ENCODE results near the gene PTGIR. TPM values are rescaled to one million over a fixed set of nuclear protein-coding genes. Genes with fewer than 3 reads are reported as not detected.

PTGIR gene
- 12.3 TPM for polyA plus RNA-seq (2012; ENCODE audit: low read depth, missing spikeins)

DNA sequence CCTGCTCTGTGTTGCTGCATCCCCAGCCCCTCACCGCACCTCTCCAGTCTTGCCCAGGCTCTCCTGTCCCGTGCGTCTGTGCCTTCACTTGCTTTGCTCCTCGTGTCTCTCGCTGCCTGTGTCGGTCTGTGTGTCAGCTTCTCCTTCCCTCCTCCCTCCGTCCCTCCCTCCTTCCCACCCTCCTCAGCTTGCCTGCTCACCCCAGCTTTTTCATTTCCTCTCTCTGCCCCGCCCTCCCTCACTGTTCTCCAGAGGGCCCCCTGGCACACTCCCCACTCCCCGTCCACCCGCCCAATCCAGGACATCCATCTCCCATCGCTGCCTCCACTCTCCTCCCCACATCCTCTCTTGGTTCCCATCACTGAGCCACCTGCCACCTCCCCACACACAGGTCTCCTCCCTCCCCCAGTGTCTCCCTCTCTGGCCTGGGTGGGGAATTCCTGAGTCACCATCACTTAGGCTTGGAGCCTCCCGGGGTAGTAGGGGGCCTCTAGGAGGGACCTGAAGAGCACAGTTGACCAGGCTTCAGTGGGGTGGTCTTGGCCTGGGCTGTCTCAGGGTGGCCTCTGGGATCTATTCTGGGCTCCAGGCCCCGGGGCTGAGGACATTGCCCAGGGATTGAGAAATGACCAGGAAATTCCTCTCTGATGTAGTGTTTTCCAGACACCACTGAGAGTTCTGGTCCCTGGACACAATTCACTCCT, at the start of gene PTGIR:
Gene PTGIR, minus strand, starts transcription at position 132 of the 704 bp plus-strand sequence. CDS start 864 bp downstream, outside the sequence.
- DNase-seq (ENCODE audit: insufficient read length, low spot score) = no peak
- FAIRE-seq = peak; percentile 90
- TF ChIP-seq POU2F2 (IDR thresholded peaks at IDR 0.05; ENCODE audit: low read depth, low read length) (no peak), SPI1 (IDR thresholded peaks at IDR 0.05; ENCODE audit: low read depth, low read length) (0 out of 2 replicates have a peak, but pooled peaks have one; percentile 15)

DNA sequence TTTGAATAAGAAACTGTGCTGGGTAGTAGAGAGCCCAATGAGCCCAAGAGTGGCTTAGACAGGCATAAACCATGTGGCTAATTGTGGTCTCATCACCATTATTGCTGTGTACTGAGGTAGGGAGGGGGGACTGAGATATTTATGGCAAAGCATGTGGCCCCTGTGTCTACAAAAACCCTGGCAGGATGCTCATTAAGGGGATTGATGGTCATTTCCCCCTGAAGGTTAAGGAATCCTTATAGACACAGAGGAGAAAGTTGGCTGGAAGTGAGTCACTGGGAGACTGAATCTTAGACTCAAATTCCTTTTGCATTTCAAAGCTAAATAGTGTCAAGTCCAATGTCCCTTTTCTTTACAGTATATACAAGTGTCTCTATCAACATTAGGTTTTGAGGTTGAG, 45.9 kb upstream of the PTGIR start:
- FAIRE-seq (no peak), DNase-seq (ENCODE audit: insufficient read length, low spot score) (no peak)
- no peak for TF ChIP-seq SPI1 (IDR thresholded peaks at IDR 0.05; ENCODE audit: low read depth, low read length)
- no peak for TF ChIP-seq TAF1 (IDR thresholded peaks at IDR 0.05; ENCODE audit: low read depth, low read length)
- TF ChIP-seq PAX5 (IDR thresholded peaks at IDR 0.05; ENCODE audit: insufficient read depth, low read length, severe bottlenecking) = no peak
- no peak for TF ChIP-seq POLR2A (IDR thresholded peaks at IDR 0.05; ENCODE audit: low read depth, low read length)
- no peak for TF ChIP-seq POU2F2 (IDR thresholded peaks at IDR 0.05; ENCODE audit: low read depth, low read length)
- TF ChIP-seq POLR2AphosphoS5 (IDR thresholded peaks at IDR 0.05; ENCODE audit: low read depth, low read length) = no peak

GRCh38 chr19:46668662-46669061, 43.8 kb upstream of the PTGIR start:
- no peak for DNase-seq (ENCODE audit: insufficient read length, low spot score)
- TF ChIP-seq TAF1 (IDR thresholded peaks at IDR 0.05; ENCODE audit: low read depth, low read length) (no peak), POLR2AphosphoS5 (IDR thresholded peaks at IDR 0.05; ENCODE audit: low read depth, low read length) (no peak), POU2F2 (IDR thresholded peaks at IDR 0.05; ENCODE audit: low read depth, low read length) (no peak)
- FAIRE-seq = no peak

GRCh38 chr19:46665072-46665471, 40.2 kb upstream of the PTGIR start:
- TF ChIP-seq POU2F2 (IDR thresholded peaks at IDR 0.05; ENCODE audit: low read depth, low read length) = no peak
- no peak for TF ChIP-seq TAF1 (IDR thresholded peaks at IDR 0.05; ENCODE audit: low read depth, low read length)
- TF ChIP-seq POLR2AphosphoS5 (IDR thresholded peaks at IDR 0.05; ENCODE audit: low read depth, low read length) = no peak
- no peak for TF ChIP-seq POLR2A (IDR thresholded peaks at IDR 0.05; ENCODE audit: low read depth, low read length)
- no peak for FAIRE-seq
- DNase-seq (ENCODE audit: insufficient read length, low spot score) = no peak

DNA sequence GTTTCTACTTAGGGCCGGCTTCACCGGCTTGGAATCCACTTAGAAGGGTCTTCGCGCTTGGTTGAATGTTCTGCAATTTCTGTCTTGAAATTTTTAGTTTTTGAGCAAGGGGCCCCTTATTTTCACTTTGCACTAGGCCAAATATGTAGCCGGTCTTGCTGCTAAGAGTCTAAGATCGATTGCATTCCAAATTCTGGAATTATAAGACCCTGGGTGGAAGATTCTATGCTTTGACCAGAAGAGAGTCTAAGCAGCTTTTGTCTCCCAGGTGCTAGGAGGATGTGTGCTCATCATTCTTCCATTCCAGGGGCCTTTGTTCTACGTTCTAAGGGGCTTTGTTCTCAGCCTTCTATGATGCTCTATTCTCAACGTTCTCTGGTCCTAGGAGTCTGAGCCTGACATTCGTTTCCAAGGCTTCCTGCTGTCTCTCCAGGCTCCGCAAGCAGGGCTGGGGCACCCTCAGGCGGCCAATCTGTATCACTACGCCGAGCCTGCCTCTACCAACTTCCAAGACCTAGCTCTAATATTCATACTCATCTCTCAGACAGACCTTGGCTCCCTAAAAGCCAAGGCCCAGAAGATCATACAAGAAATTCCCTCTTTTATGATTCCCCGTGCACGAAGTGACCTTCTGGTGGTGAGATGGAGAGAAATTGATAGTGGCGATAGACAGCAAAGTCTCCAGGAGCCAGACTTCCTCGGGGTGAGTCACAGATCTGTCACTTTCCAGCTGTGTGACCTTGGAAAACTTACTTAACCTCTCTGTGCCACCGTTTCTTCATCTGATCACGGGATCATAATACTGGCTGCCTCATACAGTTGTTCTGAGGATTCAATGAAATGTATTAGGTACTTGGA, 37.1 kb upstream of the PTGIR start:
- TF ChIP-seq PAX5 (IDR thresholded peaks at IDR 0.05; ENCODE audit: insufficient read depth, low read length, severe bottlenecking) (no peak), POU2F2 (IDR thresholded peaks at IDR 0.05; ENCODE audit: low read depth, low read length) (no peak), SPI1 (IDR thresholded peaks at IDR 0.05; ENCODE audit: low read depth, low read length) (no peak), POLR2AphosphoS5 (IDR thresholded peaks at IDR 0.05; ENCODE audit: low read depth, low read length) (no peak), POLR2A (IDR thresholded peaks at IDR 0.05; ENCODE audit: low read depth, low read length) (no peak), TAF1 (IDR thresholded peaks at IDR 0.05; ENCODE audit: low read depth, low read length) (no peak)
- FAIRE-seq (peak; percentile 83), DNase-seq (ENCODE audit: insufficient read length, low spot score) (no peak)

DNA sequence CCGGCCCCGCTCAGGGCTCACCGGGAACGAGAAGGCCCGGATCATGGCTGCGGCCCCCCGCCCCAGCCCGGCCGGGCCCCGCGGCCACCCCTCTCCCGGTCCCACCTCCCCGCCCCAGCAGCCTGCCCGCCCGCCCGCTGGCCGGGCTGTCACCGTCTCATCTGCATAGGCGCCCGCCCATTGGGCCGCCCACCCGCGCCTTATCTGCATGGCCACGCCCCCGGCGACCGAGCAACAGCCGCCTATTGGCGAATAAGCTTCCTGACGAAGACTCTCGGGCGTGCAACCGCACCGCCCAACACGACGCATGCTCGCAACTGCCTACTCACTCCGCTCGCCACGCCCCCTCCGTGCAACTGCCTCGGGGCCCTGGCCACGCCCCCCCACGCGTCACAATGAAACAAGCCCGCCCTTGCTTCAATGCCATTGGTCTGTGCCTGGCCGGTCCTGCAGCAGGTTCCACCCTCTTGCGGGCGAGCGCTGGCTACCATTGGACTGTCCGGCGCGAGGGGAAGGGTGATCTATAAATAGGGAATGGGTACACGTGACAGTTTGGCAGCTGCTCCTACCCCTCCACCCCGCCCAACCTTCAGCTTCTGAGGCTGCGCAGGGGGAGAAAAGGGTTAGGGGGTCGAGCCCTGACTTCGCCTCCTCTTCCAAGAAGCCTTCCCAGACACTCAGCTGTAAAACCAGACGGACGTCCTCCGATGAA, 36.3 kb upstream of the PTGIR start, which contains the start of gene DACT3:
Gene DACT3, minus strand, starts transcription at position 163 of the 712 bp plus-strand sequence. Its CDS starts 118 bp downstream, at position 45.
- DNase-seq (ENCODE audit: insufficient read length, low spot score) = peak; percentile 95
- peak; percentile 100 for FAIRE-seq
- TF ChIP-seq SPI1 (IDR thresholded peaks at IDR 0.05; ENCODE audit: low read depth, low read length) = no peak
- no peak for TF ChIP-seq TAF1 (IDR thresholded peaks at IDR 0.05; ENCODE audit: low read depth, low read length)
- TF ChIP-seq POLR2A (IDR thresholded peaks at IDR 0.05; ENCODE audit: low read depth, low read length) = no peak
- no peak for TF ChIP-seq POU2F2 (IDR thresholded peaks at IDR 0.05; ENCODE audit: low read depth, low read length)
- TF ChIP-seq PAX5 (IDR thresholded peaks at IDR 0.05; ENCODE audit: insufficient read depth, low read length, severe bottlenecking) = no peak
- no peak for TF ChIP-seq POLR2AphosphoS5 (IDR thresholded peaks at IDR 0.05; ENCODE audit: low read depth, low read length)

DNA sequence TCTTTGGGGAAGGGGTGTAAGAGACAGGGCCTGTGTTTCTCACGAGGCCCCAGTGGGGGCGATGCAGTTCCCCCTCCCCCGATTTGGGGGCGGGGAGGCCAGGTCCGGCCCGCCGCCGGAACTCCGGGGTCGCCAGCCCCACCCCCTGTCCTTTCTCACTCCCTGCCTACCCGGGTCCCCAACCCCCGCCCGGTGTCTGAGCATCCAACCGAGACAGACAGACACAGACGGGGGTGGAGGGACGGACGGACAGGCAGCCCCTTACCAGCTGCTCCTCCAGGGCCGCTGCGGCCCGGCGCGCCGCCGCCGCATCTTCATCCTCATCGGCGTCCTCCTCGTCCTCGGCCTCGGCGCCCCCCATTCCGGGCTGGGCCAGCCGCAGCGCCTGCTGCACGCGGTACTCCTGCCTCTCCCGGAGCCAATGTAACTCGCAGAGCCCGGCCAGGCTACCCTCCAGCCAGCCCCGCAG, 35.7 kb upstream of the PTGIR start:
- DNase-seq (ENCODE audit: insufficient read length, low spot score) (no peak), FAIRE-seq (peak; percentile 28)
- no peak for TF ChIP-seq TAF1 (IDR thresholded peaks at IDR 0.05; ENCODE audit: low read depth, low read length)
- TF ChIP-seq SPI1 (IDR thresholded peaks at IDR 0.05; ENCODE audit: low read depth, low read length) = no peak
- no peak for TF ChIP-seq POLR2AphosphoS5 (IDR thresholded peaks at IDR 0.05; ENCODE audit: low read depth, low read length)
- TF ChIP-seq POLR2A (IDR thresholded peaks at IDR 0.05; ENCODE audit: low read depth, low read length) = no peak
- TF ChIP-seq POU2F2 (IDR thresholded peaks at IDR 0.05; ENCODE audit: low read depth, low read length) = no peak
- no peak for TF ChIP-seq PAX5 (IDR thresholded peaks at IDR 0.05; ENCODE audit: insufficient read depth, low read length, severe bottlenecking)

DNA sequence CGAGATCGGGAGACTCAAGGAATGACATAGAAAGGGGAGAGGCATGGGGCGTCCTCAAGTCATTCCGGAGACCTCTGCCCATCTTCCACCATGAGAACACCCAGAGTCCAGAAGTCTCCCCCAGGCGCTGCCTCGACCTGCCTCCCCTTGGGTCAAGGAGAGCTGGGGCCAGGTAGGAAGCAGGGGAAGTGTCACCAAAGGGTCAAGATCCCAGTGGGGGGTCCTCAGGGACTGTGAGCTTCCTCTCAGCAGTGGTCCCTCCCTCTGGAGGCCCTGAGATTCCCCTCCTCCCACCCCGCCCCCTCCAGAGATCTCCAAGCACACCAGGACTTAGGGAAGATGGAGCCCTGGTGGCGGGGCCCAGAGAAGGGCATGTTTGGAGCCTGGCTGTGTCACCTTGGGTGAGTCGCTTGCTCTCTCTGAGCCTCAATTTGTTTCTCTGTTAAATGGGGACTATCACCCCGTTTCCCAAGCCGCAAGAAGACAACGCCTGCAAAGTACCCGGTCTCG, 35.2 kb upstream of the PTGIR start:
- TF ChIP-seq TAF1 (IDR thresholded peaks at IDR 0.05; ENCODE audit: low read depth, low read length) = no peak
- no peak for TF ChIP-seq POLR2A (IDR thresholded peaks at IDR 0.05; ENCODE audit: low read depth, low read length)
- TF ChIP-seq POU2F2 (IDR thresholded peaks at IDR 0.05; ENCODE audit: low read depth, low read length) = no peak
- DNase-seq (ENCODE audit: insufficient read length, low spot score) (no peak), FAIRE-seq (no peak)

Measured in GM12891 (cell line).